CD4-positive, alpha-beta T cell treated with Interleukin-10 for 1 hour (primary cell): ENCODE results near the gene NPAS2.

Experiments
- DNase-seq: peaks from one replicate; pipeline ENCODE4 v3.0.0-alpha.2; 2020

The NPAS2 gene

GRCh38 chr2:100887713-100888495 lies 68.0 kb downstream of the NPAS2 start:
- DNase-seq: no peak

- no peak for DNase-seq
Observed at GRCh38 chr2:100888601-100889000, 68.7 kb downstream of the NPAS2 start.

GRCh38 chr2:100889286-100889685 lies 69.3 kb downstream of the NPAS2 start:
- no peak for DNase-seq

- DNase-seq: no peak
Observed at GRCh38 chr2:100891906-100892642, 72.1 kb downstream of the NPAS2 start.

- DNase-seq: no peak
Observed at GRCh38 chr2:100893392-100894104, 73.6 kb downstream of the NPAS2 start.

- DNase-seq: no peak
Observed at GRCh38 chr2:100894105-100894795, 74.3 kb downstream of the NPAS2 start.

- DNase-seq: no peak
Observed at GRCh38 chr2:100894796-100895156, 74.8 kb downstream of the NPAS2 start.

- no peak for DNase-seq
Observed at GRCh38 chr2:100895402-100895801, 75.5 kb downstream of the NPAS2 start.

- DNase-seq: no peak
Observed at GRCh38 chr2:100895934-100896685, 76.2 kb downstream of the NPAS2 start.

- no peak for DNase-seq
Observed at GRCh38 chr2:100898035-100898665, 78.2 kb downstream of the NPAS2 start.

- DNase-seq: no peak
Observed at GRCh38 chr2:100900156-100900795, 80.3 kb downstream of the NPAS2 start.

GRCh38 chr2:100902817-100903405 lies 83.0 kb downstream of the NPAS2 start:
- DNase-seq: no peak

GRCh38 chr2:100903534-100904258 lies 83.8 kb downstream of the NPAS2 start:
- no peak for DNase-seq

- no peak for DNase-seq
Observed at GRCh38 chr2:100905132-100905805, 85.3 kb downstream of the NPAS2 start.

GRCh38 chr2:100906131-100906530 lies 86.2 kb downstream of the NPAS2 start:
- DNase-seq: no peak

- DNase-seq: no peak
Observed at GRCh38 chr2:100906679-100907078, 86.7 kb downstream of the NPAS2 start.

GRCh38 chr2:100907832-100908231 lies 87.9 kb downstream of the NPAS2 start:
- DNase-seq: no peak

- no peak for DNase-seq
Observed at GRCh38 chr2:100909534-100910081, 89.7 kb downstream of the NPAS2 start.

- no peak for DNase-seq
Observed at GRCh38 chr2:100910111-100910510, 90.2 kb downstream of the NPAS2 start.
